SU-DHL-6 (cell line): Measurements from ENCODE around the gene SLC4A3.

Experiments used
- H2AFZ ChIP-seq: fragments of 200-600 bp; sonication (generic); 2 replicates; pipeline ENCODE4 v1.6.1; 2014; ENCODE audit warnings: low read depth, mild to moderate bottlenecking, moderate library complexity, mixed read lengths, antibody characterized with exemption, low read length; ENCODE audit not compliant: severe bottlenecking
- H3F3A ChIP-seq: fragments of 200-600 bp; shearing (Covaris generic); 2 replicates; pipeline ENCODE4 v1.6.0; 2016; ENCODE audit warnings: antibody characterized with exemption, mild to moderate bottlenecking; ENCODE audit not compliant: insufficient read depth
- H3K27ac ChIP-seq: fragments of 200-600 bp; sonication (generic); 2 replicates; pipeline ENCODE4 v1.5.1; 2016; ENCODE audit warnings: low read depth, mild to moderate bottlenecking, low read length, moderate library complexity, mixed read lengths
- H3K27me3 ChIP-seq: fragments of 200-600 bp; sonication (generic), shearing (Covaris generic); 2 replicates; pipeline ENCODE4 v1.6.0; 2014; ENCODE audit warnings: mild to moderate bottlenecking, low read length
- H3K36me3 ChIP-seq: fragments of 200-600 bp; sonication (generic); 2 replicates; pipeline ENCODE4 v1.6.1; 2014; ENCODE audit warnings: mild to moderate bottlenecking, low read length, mixed read lengths
- H3K4me2 ChIP-seq: fragments of 300-600, 200-600 bp; shearing (Covaris generic), sonication (generic); 2 replicates; pipeline ENCODE4 v1.6.0; 2014; ENCODE audit warnings: low read length, low read depth, mild to moderate bottlenecking; ENCODE audit not compliant: poor library complexity, severe bottlenecking
- H3K4me3 ChIP-seq: fragments of 200-600 bp; sonication (generic); 2 replicates; pipeline ENCODE4 v1.5.1; 2014; ENCODE audit warnings: antibody characterized with exemption, low read length, mild to moderate bottlenecking, mixed read lengths; ENCODE audit not compliant: insufficient read depth, poor library complexity, severe bottlenecking
- H3K79me2 ChIP-seq: fragments of 200-600 bp; sonication (generic); 2 replicates; pipeline ENCODE4 v1.6.1; 2014; ENCODE audit warnings: mild to moderate bottlenecking, low read length, moderate library complexity; ENCODE audit not compliant: insufficient read depth
- H3K9ac ChIP-seq: fragments of 200-600 bp; sonication (generic); 2 replicates; pipeline ENCODE4 v1.7.0; 2014; ENCODE audit warnings: mild to moderate bottlenecking, low read length
- H3K9me2 ChIP-seq: fragments of 200-600 bp; sonication (generic); replicated peaks from 2 replicates; pipeline ENCODE4 v1.6.1; 2014; ENCODE audit warnings: low read length; ENCODE audit not compliant: insufficient read depth
- H3K9me3 ChIP-seq: fragments of 200-600 bp; sonication (generic); 2 replicates; pipeline ENCODE4 v1.6.1; 2014; ENCODE audit warnings: low read length, mixed read lengths; ENCODE audit not compliant: insufficient read depth
- H4K20me1 ChIP-seq: fragments of 200-600 bp; sonication (generic); 2 replicates; pipeline ENCODE4 v1.6.1; 2014; ENCODE audit warnings: low read depth, mild to moderate bottlenecking, antibody characterized with exemption, low read length, moderate library complexity, mixed read lengths
- CTCF ChIP-seq: fragments of 200-600 bp; sonication (generic); IDR thresholded peaks from one replicate; pipeline ENCODE4 v1.5.1; 2017; ENCODE audit warnings: antibody characterized with exemption, mild to moderate bottlenecking, low read length, moderate library complexity; ENCODE audit not compliant: insufficient read depth, poor library complexity, severe bottlenecking
- EZH2phosphoT487 ChIP-seq: fragments of 200-600 bp; sonication (generic), shearing (Covaris generic); conservative IDR thresholded peaks from 2 replicates; pipeline ENCODE4 v1.6.1; 2018; ENCODE audit warnings: mild to moderate bottlenecking, antibody characterized with exemption, low read length, moderate library complexity, mixed read lengths

The SLC4A3 gene

GRCh38 chr2:219645631-219646527 is 18.4 kb downstream of the SLC4A3 start:
- Histone ChIP-seq H3K27me3 (no peaks in the 10 kb centered on the region), H3K27ac (no peak overlapping the region), H3K79me2 (no peaks in the 10 kb centered on the region), H4K20me1 (no peaks in the 10 kb centered on the region), H3K9ac (no peak overlapping the region), H3F3A (no peaks in the 10 kb centered on the region), H3K9me3 (no peaks in the 10 kb centered on the region), H3K9me2 (no peaks in the 10 kb centered on the region), H3K4me2 (no peak overlapping the region), H3K4me3 (no peak overlapping the region), H2AFZ (no peak overlapping the region), H3K36me3 (no peaks in the 10 kb centered on the region)
- TF ChIP-seq EZH2phosphoT487: no peak
- no peak for TF ChIP-seq CTCF

GRCh38 chr2:219648176-219648575 is 20.7 kb downstream of the SLC4A3 start:
- H3K4me3 ChIP-seq: no peak overlapping the region
- H4K20me1 ChIP-seq: no peaks in the 10 kb centered on the region
- no peak overlapping the region for H2AFZ ChIP-seq
- H3K79me2 ChIP-seq: no peaks in the 10 kb centered on the region
- H3K9me3 ChIP-seq: no peaks in the 10 kb centered on the region
- H3K36me3 ChIP-seq: no peaks in the 10 kb centered on the region
- no peak overlapping the region for H3K9ac ChIP-seq
- no peaks in the 10 kb centered on the region for H3F3A ChIP-seq
- no peak for TF ChIP-seq CTCF
- TF ChIP-seq EZH2phosphoT487: no peak
- H3K27ac ChIP-seq: no peak overlapping the region
- no peaks in the 10 kb centered on the region for H3K9me2 ChIP-seq
- H3K4me2 ChIP-seq: no peak overlapping the region
- H3K27me3 ChIP-seq: no peaks in the 10 kb centered on the region

GRCh38 chr2:219648963-219649362 is 21.5 kb downstream of the SLC4A3 start:
- TF ChIP-seq EZH2phosphoT487 (no peak), CTCF (no peak)
- Histone ChIP-seq H3K4me3 (no peak overlapping the region), H3K9me3 (no peaks in the 10 kb centered on the region)

More at GRCh38 chr2:219648963-219649362, 21.5 kb downstream of the SLC4A3 start:
- no peak overlapping the region for H2AFZ ChIP-seq
- no peaks in the 10 kb centered on the region for H3K9me2 ChIP-seq
- H3F3A ChIP-seq: no peaks in the 10 kb centered on the region
- no peaks in the 10 kb centered on the region for H3K36me3 ChIP-seq
- H4K20me1 ChIP-seq: no peaks in the 10 kb centered on the region
- no peaks in the 10 kb centered on the region for H3K79me2 ChIP-seq
- no peak overlapping the region for H3K27ac ChIP-seq
- no peak overlapping the region for H3K9ac ChIP-seq
- H3K27me3 ChIP-seq: no peaks in the 10 kb centered on the region
- no peak overlapping the region for H3K4me2 ChIP-seq
